Left lobe of liver (tissue), 2 donors: ENCODE measurements around the gene CES1. TPM values are rescaled to one million over a fixed set of nuclear protein-coding genes. Genes with fewer than 3 reads are reported as not detected.
"Not testable (repeated sequence)": the region's sequence is repeated elsewhere in the genome, so short reads cannot be mapped to it uniquely, and the experiment has no call there.

Experiments used
- ATAC-seq: fragments of 200-7000 bp; cut with Tn5 transposase; one replicate; pipeline ENCODE4 v1.9.1; 2020; ENCODE audit warnings: mild to moderate bottlenecking, moderate library complexity
- DNase-seq: peaks from one replicate; pipeline ENCODE4 v3.0.0-alpha.2; 2020; ENCODE audit warnings: low spot score
- total RNA-seq: library from RNA; stranded (reverse); gene quantifications from one replicate; pipeline ENCODE4 v1.2.1, GENCODE V29; 2021
- donor health status: DM: no; HTN: no; CAD: no; lungs with moderate emphysema.
- donor health status: DM: no; HTN: yes; CAD: no.

Gene CES1
- total RNA-seq, result 2,727 TPM

DNA sequence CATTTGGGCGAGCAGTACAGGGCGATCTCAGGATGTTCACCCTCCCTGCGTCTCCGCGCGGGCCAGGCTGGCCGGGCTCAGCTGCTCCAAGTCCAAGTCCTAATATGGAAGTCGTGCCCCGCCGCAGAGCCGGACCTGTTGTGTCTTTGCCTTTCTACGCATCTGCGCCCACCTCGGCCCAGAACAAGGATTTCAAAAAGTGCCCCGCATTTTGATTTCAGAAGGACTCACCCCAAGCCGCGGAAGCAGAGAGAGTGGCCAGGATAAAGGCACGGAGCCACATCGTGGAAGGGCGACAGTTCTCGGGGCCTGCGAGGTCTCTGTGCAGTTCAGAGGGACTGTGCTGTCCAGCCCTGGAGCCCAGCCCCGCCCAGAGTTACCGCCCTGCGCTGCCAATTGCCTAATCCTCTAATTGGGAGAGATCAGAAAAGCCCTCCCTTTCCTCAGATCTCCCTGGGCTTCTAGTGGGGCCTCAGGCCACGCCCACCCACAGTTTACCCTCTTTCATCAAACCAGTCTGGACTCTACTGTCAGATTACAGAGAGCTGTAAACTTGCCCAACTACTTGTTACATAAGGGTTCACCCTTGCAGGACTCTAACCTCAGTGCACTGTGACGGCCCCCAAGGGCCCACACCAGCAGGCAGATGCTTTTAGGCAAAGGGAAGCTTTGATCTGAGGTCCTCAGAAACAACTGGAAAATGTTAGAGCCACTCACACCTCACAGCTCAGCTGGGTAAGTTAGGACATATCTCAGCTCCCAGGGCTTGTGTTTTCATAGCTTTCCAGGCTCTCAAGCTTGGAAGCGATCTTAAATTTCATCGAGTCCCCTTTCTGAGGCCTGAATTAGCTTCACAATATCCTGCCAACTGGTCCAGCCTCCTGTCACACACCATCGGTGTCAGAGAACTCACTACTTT is at the start of gene CES1:
TSS of gene CES1 (minus strand) at position 324 of the 919 bp plus-strand sequence. CDS start at position 283, 41 bp downstream.
- ATAC-seq, result peak; percentile 73
- peak; percentile 97 for DNase-seq

- ATAC-seq (no peak), DNase-seq (no peak)
Measured at GRCh38 chr16:55876854-55877253, 44.0 kb upstream of the CES1 start.

DNA sequence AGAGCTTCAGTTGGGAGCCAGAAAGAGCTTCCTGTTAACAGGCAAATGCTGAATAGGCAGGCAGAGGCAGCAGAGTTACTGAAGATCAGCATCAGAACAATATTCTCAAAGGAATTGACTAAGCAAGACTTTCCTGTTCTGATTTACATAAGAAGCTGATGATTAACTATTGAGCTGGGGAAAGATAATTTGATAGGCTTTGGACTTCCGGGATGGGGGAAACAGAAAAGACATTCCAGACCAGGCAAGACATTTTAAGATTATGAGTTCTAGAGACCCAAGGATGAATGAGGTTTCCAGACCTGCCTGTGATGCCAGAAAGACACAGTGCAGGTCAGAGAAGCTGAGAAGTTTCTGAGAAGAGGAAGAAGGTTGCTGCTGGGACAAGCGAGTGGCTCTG is 42.4 kb upstream of the CES1 start, which contains the start of gene CES5A:
TSS of gene CES5A (minus strand) at position 101 of the 400 bp plus-strand sequence. CDS start 152 bp downstream, outside the sequence.
- ATAC-seq (no peak), DNase-seq (no peak)

- DNase-seq, result no peak
- ATAC-seq, result no peak
Measured at GRCh38 chr16:55873122-55873521, 40.2 kb upstream of the CES1 start.

DNA sequence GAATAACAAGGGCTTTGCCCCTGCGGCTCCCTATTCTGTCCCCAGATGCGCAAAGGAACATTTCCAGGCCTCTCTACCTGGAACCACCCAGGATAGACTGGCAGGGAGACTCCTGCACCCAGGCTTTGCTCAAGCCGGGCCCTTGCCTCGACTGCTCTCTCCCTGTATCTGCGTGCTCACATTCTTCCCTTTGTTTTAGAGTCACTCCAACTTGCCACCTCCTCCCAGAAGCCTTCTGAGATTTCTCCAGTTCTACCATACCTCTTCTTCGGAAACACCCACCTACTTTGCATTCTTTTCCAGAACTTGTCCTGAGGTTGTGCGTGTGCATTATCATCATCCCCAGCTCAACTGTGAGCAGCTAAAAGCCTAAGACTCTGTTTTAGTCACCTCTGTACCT is 39.2 kb upstream of the CES1 start:
- DNase-seq (no peak), ATAC-seq (no peak)

- ATAC-seq, result peak; percentile 84
- peak; percentile 76 for DNase-seq
Measured at GRCh38 chr16:55871411-55872038, 38.6 kb upstream of the CES1 start.

- DNase-seq, result no peak
- ATAC-seq, result no peak
Measured at GRCh38 chr16:55868980-55869379, 36.1 kb upstream of the CES1 start.

GRCh38 chr16:55868137-55868536 is 35.2 kb upstream of the CES1 start:
- DNase-seq, result peak; percentile 53

DNA sequence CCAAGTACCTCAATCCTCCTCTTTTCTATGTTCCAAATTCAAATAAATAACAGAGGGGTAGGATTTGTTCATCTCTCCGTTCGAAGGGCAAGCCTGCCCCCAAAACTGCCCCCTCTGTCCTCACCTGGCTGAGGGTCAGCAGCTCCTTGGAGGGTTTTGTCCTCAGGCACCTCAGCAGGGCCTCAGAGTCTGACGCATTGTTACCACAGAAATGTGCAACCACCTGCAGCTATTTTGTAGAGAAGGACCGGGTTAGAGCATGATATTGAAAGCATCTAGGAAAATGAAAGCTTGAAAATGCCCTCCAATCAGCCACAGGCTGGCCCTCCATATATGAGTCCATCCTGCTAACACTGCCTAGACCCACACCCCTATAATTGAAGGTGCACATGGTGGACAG is 28.4 kb upstream of the CES1 start:
- ATAC-seq (no peak), DNase-seq (no peak)

More at GRCh38 chr16:55868137-55868536, 35.2 kb upstream of the CES1 start:
- peak; percentile 75 for ATAC-seq

DNA sequence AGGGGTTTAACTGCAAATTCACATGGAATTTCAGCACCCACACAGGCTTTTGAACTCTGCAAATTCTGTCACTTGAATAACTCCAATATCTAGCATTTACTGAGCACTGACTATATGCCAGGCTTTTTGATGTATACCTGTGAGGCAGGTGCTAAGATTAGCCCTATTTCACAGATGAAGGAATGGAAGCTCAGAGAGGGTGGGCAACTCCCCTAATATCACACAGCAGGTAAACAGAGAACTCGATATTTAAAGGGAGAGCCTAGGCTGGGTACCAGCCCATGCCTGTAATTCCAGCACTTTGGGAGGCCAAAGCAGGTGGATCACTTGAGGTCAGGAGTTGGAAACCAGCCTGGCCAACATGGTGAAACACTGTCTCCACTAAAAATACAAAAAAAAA is 24.8 kb upstream of the CES1 start:
- DNase-seq, ATAC-seq: not testable (repeated sequence)

DNA sequence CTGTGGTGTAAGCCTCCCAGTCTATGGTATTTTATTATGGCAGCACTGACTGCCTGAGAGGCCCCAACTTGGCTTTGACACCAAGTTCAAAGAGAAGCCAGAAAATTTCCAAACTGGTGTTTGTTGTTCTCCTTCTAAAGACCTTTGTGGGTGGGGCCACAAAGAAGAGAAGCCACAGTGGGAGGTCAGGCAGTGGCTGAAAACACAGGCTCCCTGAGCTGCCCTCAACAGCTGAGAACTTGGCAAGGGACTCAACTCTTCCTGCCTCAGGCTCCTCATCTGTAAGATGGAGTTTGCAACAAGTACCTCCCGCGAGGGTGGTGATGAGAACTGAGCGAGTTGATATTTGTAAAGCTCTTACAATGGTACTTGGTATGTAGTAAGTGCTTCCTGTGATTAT is 24.1 kb upstream of the CES1 start:
- DNase-seq (no peak), ATAC-seq (peak; percentile 78)

- DNase-seq (no peak), ATAC-seq (no peak)
Measured at GRCh38 chr16:55853114-55853513, 20.2 kb upstream of the CES1 start.

DNA sequence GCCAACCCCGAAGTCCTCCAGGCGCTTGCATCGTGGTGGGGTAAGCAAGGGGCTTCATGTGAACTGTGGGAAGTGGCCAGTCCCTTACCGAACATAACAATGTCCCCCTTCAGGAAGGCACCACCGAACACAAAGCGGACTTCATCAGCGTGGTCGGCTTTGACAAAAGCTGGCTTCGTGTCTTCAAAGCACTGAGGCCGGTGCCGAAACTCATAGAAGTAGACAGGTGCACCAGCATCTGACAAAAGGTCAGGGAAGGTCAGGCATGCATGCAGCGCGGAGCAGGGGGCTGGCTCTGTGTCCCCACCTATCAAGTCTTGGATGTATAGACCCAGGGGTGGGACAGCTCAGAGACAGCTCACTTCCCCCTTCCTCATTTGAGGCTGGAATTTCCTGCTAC is 16.6 kb upstream of the CES1 start:
- ATAC-seq (no peak), DNase-seq (no peak)

GRCh38 chr16:55846598-55847346 is 13.9 kb upstream of the CES1 start:
- ATAC-seq (peak; percentile 16), DNase-seq (no peak)

DNA sequence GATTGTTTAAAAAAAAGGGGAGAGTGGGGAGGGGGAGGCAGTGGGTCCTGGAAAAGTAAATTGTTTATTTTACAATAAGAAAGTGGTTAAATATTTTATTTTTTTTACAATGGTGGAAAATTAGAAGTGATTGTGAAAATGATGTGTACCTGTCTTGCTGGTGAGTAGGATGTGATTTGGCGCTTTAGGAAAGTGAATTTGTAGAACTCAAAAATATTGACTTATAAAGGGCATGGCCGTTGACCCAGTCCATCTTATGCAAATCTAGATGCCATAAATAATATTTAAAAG is 10.2 kb upstream of the CES1 start:
- ATAC-seq, result no peak
- DNase-seq, result no peak

- no peak for DNase-seq
Measured at GRCh38 chr16:55842369-55843104, 9.6 kb upstream of the CES1 start.

DNA sequence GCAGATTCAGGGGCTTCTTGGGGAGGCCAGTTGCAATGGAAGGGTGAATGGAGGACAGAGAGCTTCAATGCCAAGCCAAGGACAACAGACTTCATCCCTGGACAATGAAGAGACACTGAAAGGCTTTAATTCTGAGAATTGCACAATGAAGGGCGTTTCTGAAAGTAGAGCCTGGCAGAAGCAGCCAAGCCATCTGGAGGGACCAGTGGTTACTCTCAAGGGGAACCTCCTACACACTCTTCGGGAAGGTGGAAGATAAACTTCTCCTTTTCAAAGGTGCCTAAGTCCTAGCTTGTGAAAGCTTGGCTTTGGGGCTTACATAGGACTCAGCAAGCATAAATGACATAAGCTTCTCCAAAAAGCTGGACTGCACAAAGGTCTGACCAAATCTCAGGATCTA is 6.2 kb upstream of the CES1 start:
- no peak for ATAC-seq
- DNase-seq, result no peak

More at GRCh38 chr16:55842369-55843104, 9.6 kb upstream of the CES1 start:
- peak; percentile 88 for ATAC-seq

DNA sequence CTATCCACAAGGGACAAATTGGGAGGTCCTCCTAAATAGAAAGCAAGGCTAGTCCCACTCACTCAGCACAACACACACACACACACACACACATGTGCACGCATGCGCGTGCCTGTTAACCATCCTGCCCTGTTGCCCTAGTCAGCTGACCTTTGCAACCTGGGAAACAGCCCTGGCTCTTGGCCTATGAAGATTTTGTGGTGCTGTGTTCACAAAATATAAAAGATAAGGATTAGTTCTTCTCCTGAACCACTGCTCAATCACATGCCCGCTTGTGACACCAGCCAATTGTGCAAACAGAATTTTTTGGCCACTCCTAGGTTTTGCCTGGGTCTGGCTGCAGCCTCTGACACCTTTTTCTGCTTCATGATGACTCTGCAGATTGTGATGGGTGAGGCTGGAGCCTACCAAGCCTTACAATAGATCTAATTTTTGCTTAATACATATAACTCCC is 3.3 kb upstream of the CES1 start:
- ATAC-seq, result peak; percentile 57

GRCh38 chr16:55835581-55835980 is 2.7 kb upstream of the CES1 start:
- DNase-seq (peak; percentile 94), ATAC-seq (peak; percentile 52)

More for the DNA sequence above, 3.3 kb upstream of the CES1 start:
- DNase-seq, result peak; percentile 95

GRCh38 chr16:55835173-55835572 is 2.3 kb upstream of the CES1 start:
- DNase-seq, result not testable (repeated sequence)
- ATAC-seq, result peak; percentile 17

GRCh38 chr16:55834049-55834448 is 1.2 kb upstream of the CES1 start:
- no peak for ATAC-seq
- DNase-seq, result no peak
